Esophagus muscularis mucosa (tissue), 4 donors: ENCODE measurements around the gene NCAM1. TPM values are rescaled to one million over a fixed set of nuclear protein-coding genes. Genes with fewer than 3 reads are reported as not detected.

ENCODE experiments used
- DNase-seq: peaks from one replicate; pipeline ENCODE4 v3.0.0-alpha.2; 2017; ENCODE audit errors: extremely low spot score
- H3K27ac ChIP-seq, 4 donors: fragments of 200-600 bp; sonication (generic); replicated peaks in 1 of 4; 1 replicate in 3 of 4; 2 replicates in 1 of 4; pipeline ENCODE4 v1.5.1; 2016 to 2019; ENCODE audit warnings: mild to moderate bottlenecking in 1 of 4
- H3K27me3 ChIP-seq, 4 donors: fragments of 200-600 bp; sonication (generic); one replicate each; pipeline versions ENCODE4 v1.5.1 to v1.6.0; 2016 to 2019
- H3K36me3 ChIP-seq, 4 donors: fragments of 200-600 bp; sonication (generic); one replicate each; pipeline ENCODE4 v1.5.1; 2016 to 2019
- H3K4me1 ChIP-seq, 4 donors: fragments of 200-600 bp; sonication (generic); one replicate each; pipeline ENCODE4 v1.5.1; 2016 to 2019
- H3K4me3 ChIP-seq, 4 donors: fragments of 200-600 bp; sonication (generic); 1 replicate in 2 of 4; 2 replicates in 2 of 4; pipeline ENCODE4 v1.5.1; 2016 to 2019; ENCODE audit warnings: mild to moderate bottlenecking in 4 of 4, moderate library complexity in 1 of 4
- H3K9me3 ChIP-seq, 4 donors: fragments of 200-600 bp; sonication (generic); 1 replicate in 3 of 4; 2 replicates in 1 of 4; pipeline ENCODE4 v1.5.1; 2016 to 2019
- EP300 ChIP-seq: sonication (generic); formaldehyde crosslinking; IDR thresholded peaks from one replicate; pipeline ENCODE4 v1.6.1; 2017; ENCODE audit warnings: antibody characterized with exemption
- POLR2A ChIP-seq: fragments of 450-650 bp; IDR thresholded peaks from one replicate; pipeline ENCODE4 v1.6.1; 2017; ENCODE audit warnings: antibody characterized with exemption, moderate library complexity, mild to moderate bottlenecking, low read depth
- POLR2AphosphoS5 ChIP-seq, 2 donors: sonication (generic); formaldehyde crosslinking; IDR thresholded peaks; one replicate each; pipeline ENCODE4 v1.6.1; 2017; ENCODE audit warnings: antibody characterized with exemption in 2 of 2
- WGBS: methylation state at CpG from one replicate; pipeline ENCODE4 v1.1.5; 2018; 5-methylcytosine and 5-hydroxymethylcytosine counted together
- intact Hi-C: fragments of 100-400 bp; cut with DNase I; formaldehyde crosslinking; loops from one replicate; pipeline ENCODE4 v1.15.1; 2023
- total RNA-seq, 4 donors: library from RNA; depleted of rRNA; stranded (reverse); fragments of >200 nt; gene quantifications; one replicate each; pipeline versions ENCODE4 v1.1.0 to v1.2.1, GENCODE V29; 2016
- TF ChIP-seq, protein P1 (sequence below), 3 experiments: fragments of 200-600 bp in 2 of 3; fragments of 450-650 bp in 1 of 3; sonication (generic) in 2 of 3; IDR thresholded peaks; one replicate each; pipeline ENCODE4 v1.5.1; 2017 to 2019; ENCODE audit warnings: antibody characterized with exemption in 3 of 3, mild to moderate bottlenecking in 2 of 3, moderate library complexity in 1 of 3

The NCAM1 gene
- total RNA-seq, 4 donors from 2014 or later, result 83.5 to 161 (median 95.2) TPM

DNA sequence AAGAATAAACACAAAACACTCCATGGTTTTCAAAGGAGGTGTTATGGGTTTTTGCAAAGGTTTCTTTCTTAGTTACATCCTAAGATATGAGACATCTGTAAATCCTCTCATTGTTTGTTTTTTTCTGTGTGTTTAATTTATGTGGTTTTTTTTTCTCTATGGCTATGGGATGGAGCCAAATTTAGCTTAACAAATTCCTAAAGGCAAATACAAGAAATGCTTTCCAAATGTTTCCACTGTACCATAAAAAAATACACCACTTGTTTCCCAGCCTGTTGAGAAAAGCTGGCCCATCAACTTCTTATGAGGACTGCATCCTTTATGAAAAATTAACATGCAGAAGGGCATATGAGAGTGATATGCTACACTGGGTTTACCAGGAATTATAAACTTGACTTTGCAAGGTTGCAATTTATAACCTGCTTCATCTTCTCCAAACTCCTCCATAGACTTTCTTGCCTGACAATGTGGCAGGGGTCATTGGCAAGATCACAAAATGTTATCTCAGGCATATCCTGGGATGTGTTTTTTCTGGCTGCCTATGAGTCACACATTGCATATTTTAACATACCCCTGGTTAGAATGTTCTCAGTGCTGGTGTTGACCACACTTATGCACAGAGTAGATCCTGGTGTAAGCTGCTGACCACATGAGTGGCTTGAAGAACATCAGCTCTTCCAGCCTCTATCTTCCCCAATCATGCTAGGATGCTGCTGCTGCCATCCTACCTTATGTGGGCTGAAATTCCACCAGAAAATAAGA is 215.6 kb downstream of the NCAM1 start:
- no peak for TF ChIP-seq EP300
- TF ChIP-seq POLR2AphosphoS5 (IDR thresholded peaks at IDR 0.05), result no peak
- TF ChIP-seq, protein P1, sequence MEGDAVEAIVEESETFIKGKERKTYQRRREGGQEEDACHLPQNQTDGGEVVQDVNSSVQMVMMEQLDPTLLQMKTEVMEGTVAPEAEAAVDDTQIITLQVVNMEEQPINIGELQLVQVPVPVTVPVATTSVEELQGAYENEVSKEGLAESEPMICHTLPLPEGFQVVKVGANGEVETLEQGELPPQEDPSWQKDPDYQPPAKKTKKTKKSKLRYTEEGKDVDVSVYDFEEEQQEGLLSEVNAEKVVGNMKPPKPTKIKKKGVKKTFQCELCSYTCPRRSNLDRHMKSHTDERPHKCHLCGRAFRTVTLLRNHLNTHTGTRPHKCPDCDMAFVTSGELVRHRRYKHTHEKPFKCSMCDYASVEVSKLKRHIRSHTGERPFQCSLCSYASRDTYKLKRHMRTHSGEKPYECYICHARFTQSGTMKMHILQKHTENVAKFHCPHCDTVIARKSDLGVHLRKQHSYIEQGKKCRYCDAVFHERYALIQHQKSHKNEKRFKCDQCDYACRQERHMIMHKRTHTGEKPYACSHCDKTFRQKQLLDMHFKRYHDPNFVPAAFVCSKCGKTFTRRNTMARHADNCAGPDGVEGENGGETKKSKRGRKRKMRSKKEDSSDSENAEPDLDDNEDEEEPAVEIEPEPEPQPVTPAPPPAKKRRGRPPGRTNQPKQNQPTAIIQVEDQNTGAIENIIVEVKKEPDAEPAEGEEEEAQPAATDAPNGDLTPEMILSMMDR (IDR thresholded peaks at IDR 0.05), result no peak
- no peak for TF ChIP-seq POLR2A
- Histone ChIP-seq H3K36me3 (no peaks in the 10 kb centered on the region), H3K4me1 (peaks cover 0 to 4% (median 1%) of the 10 kb centered on the region in 4 donors), H3K27me3 (no peaks in the 10 kb centered on the region), H3K27ac (no peak overlapping the region), H3K4me3 (no peak overlapping the region), H3K9me3 (no peaks in the 10 kb centered on the region)
- DNase-seq, result no peak
- intact Hi-C loops, result no loop called here

DNA sequence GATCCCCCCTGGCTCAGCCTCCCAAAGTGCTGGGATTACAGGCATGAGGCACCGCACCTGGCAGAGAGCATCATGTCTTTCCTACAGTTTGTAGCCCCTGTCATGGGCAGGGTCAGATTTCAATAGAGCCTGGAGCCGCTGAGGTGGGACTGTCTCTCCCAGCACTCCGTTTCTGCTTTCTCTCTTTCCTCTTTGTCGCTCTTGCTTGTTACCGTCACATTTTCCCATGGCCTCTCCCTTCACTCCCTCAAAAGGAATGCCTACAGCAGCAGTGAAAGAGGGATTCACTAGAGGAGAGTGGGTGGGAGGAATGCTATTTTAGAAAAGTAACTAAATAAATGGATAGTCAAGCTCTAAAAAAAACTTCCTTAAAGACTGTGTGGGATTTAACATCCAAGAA is 216.5 kb downstream of the NCAM1 start:
- DNase-seq, result no peak
- Histone ChIP-seq H3K4me3 (no peak overlapping the region), H3K9me3 (no peaks in the 10 kb centered on the region), H3K27me3 (no peaks in the 10 kb centered on the region), H3K4me1 (peaks cover 0 to 4% (median 1%) of the 10 kb centered on the region in 4 donors), H3K27ac (no peak overlapping the region), H3K36me3 (no peaks in the 10 kb centered on the region)
- whole genome bisulfite sequencing, result 74% methylated on average over 5 of the region's 5 CpGs
- no peak for TF ChIP-seq POLR2A
- TF ChIP-seq, protein P1 (IDR thresholded peaks at IDR 0.05), result no peak
- TF ChIP-seq EP300, result no peak
- no peak for TF ChIP-seq POLR2AphosphoS5 (IDR thresholded peaks at IDR 0.05)
- intact Hi-C loops, result no loop called here

DNA sequence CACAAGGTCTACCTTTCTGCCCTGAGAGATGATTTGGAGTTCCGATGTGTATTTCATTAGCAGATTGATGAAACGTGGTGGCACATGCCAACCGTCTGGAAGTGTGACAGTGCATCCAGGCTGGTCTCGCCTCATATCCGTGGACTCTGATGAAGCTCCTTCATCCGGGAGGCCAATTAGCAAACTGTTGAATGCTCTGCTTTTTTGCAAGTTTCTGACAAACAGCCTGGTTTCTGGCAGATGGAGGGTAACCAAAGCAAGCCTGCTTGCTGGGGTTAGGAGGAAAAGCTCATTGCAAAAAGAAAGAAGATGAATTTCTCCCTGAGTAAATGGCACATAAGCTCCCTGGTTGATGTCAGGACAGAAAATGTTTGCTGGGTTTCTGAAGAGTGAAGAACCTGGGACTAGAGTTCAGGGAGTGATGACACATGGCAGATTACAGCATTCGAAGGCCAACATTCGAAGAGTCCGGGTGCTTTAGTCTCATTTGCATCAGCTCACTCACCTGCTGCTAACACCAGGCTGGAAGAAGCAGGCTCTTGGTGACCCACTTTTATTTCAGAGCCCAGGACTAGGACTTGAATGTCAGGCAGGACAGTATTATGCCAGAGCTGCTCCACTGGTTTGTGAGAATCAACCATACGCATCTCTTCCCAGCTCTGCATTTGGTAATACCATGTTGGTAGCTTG is 217.3 kb downstream of the NCAM1 start:
- intact Hi-C loops, result no loop called here

DNA sequence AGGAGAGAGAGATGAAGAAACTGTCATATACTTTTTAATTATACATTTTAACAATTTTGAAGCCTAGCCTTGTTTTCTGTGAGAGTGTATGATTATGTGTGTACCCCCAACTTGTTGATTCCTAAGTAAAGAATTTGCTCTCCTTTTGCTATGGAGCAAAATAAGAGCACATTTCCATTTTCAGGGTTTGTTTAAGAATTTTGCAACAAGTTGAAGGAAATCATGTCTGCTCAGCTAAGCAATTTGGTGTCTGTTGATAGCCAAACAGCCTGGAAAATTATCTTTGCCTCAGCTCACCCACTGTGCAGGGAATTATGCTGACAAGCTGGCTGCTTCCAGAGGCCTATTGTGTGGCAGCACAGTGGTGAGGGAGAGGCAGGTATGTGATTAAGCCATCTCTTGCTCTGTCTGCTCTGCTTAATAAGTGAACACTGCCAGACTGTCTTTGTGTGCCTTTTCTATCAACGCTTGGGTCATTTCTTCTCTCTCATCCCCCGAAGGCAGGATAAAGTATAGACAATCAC is 218.0 kb downstream of the NCAM1 start:
- intact Hi-C loops, result no loop called here
- peaks cover 0 to 4% (median 1%) of the 10 kb centered on the region in 4 donors for H3K4me1 ChIP-seq
- no peaks in the 10 kb centered on the region for H3K9me3 ChIP-seq
- no peak overlapping the region for H3K27ac ChIP-seq
- TF ChIP-seq POLR2AphosphoS5 (IDR thresholded peaks at IDR 0.05), result no peak
- no peak for TF ChIP-seq POLR2A
- no peak for TF ChIP-seq EP300
- TF ChIP-seq, protein P1 (IDR thresholded peaks at IDR 0.05), result no peak
- no peak overlapping the region for H3K4me3 ChIP-seq
- no peaks in the 10 kb centered on the region for H3K27me3 ChIP-seq
- DNase-seq, result no peak
- H3K36me3 ChIP-seq, result no peaks in the 10 kb centered on the region
- WGBS, result 71% methylated on average over 2 of the region's 2 CpGs

More for the DNA sequence above, 217.3 kb downstream of the NCAM1 start:
- no peaks in the 10 kb centered on the region for H3K36me3 ChIP-seq
- DNase-seq, result no peak
- no peaks in the 10 kb centered on the region for H3K9me3 ChIP-seq
- TF ChIP-seq EP300, result no peak
- no peak for TF ChIP-seq POLR2AphosphoS5 (IDR thresholded peaks at IDR 0.05)
- TF ChIP-seq POLR2A, result no peak
- TF ChIP-seq, protein P1 (IDR thresholded peaks at IDR 0.05), result no peak
- H3K4me3 ChIP-seq, result no peak overlapping the region
- WGBS, result 86% methylated on average over 10 of the region's 10 CpGs
- peaks cover 0 to 4% (median 1%) of the 10 kb centered on the region in 4 donors for H3K4me1 ChIP-seq
- no peaks in the 10 kb centered on the region for H3K27me3 ChIP-seq
- H3K27ac ChIP-seq, result no peak overlapping the region
